Measurements from ENCODE around the gene BRMS1.
"Not testable (repeated sequence)": the region's sequence is repeated elsewhere in the genome, so short reads cannot be mapped to it uniquely, and the experiment has no call there.

The BRMS1 gene, protein sequence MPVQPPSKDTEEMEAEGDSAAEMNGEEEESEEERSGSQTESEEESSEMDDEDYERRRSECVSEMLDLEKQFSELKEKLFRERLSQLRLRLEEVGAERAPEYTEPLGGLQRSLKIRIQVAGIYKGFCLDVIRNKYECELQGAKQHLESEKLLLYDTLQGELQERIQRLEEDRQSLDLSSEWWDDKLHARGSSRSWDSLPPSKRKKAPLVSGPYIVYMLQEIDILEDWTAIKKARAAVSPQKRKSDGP

DNA sequence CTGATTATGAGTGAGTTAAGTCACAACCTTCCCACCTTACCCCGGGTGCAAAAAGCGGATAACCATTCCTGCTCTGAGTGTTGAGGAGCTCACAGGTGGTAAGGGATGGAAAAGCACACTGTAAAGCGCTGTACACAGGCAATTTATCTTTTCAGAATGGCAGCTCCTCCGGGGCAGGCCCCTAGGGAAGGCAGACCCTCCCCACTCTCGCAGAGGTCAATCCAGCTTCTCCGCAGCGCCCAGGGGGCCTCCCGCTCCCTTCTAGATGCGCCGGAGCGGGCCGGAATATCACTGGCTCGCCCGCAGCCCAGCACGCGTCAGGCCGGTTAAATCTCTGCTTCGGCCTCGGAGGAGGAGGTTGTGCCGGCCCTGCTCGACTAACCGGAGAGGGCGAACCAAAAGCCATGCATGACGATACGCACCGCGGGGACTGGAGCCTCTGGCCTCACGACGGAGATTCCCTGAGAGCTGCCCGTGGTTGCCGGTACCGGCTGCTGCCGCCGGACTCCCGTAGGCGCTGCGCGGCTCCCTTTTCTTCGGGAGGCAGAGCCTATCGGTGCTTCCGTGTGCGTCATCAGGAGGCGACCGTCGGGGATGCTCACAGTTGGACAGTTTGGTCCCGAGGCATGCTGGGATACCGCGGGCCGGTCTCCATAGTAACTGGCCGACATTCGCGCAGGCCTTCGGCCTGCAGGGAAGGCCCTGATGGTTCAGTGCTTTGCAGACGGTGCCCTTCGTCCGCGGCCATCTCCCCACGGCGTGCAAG is at the start of gene BRMS1:
BRMS1 (minus strand) TSS at position 555 of the 766 bp plus-strand sequence. CDS start 2,870 bp downstream, outside the sequence.
- peak; percentile 84 to 87 for DNase-seq (ENCODE audit: low read depth in 1 of 2, low spot score in 1 of 2)

- DNase-seq (ENCODE audit: low read depth in 1 of 2, low spot score in 1 of 2): no peak
These were observed 49.0 kb upstream of the BRMS1 start for GRCh38 chr11:66393954-66394353.

- DNase-seq (ENCODE audit: low read depth in 1 of 2, low spot score in 1 of 2): no peak
These were observed 46.4 kb upstream of the BRMS1 start for GRCh38 chr11:66391322-66391721.

DNA sequence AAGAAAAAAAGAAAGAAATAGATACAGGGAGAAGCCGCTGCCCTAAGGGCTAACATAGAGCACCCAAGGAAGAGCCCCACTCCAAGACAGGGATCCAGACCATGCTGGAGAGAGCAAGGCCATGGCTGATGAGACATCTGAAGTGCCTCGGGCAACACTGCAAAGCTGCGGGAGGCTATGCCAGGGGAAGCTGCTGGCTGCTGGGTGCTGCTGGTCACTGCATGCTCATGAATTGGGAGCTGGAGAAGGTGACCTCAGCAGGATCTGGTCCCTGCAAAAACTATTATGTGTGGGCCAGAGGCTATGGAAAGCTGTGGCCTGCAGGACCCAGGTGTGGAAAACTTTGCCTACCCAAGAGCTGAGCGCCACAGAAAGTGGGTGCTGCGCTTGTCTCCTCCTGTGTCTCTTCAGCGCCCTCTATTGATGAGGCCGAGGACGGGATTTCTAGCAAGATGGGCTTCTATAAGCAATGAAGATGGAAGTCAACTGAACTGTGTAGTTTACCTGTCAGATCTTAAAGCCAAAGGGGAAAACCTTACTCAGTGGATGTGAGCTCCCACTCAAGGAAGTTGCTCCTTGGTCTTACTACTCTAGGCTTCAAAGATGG is 44.0 kb upstream of the BRMS1 start:
- peak; percentile 33 to 41 for DNase-seq (ENCODE audit: low read depth in 1 of 2, low spot score in 1 of 2)

- peak; percentile 61 to 64 for DNase-seq (ENCODE audit: low read depth in 1 of 2, low spot score in 1 of 2)
These were observed 41.5 kb upstream of the BRMS1 start for GRCh38 chr11:66386171-66387069.

GRCh38 chr11:66384316-66384715 is 39.4 kb upstream of the BRMS1 start:
- not testable (repeated sequence) for DNase-seq (ENCODE audit: low read depth in 1 of 2, low spot score in 1 of 2)

DNA sequence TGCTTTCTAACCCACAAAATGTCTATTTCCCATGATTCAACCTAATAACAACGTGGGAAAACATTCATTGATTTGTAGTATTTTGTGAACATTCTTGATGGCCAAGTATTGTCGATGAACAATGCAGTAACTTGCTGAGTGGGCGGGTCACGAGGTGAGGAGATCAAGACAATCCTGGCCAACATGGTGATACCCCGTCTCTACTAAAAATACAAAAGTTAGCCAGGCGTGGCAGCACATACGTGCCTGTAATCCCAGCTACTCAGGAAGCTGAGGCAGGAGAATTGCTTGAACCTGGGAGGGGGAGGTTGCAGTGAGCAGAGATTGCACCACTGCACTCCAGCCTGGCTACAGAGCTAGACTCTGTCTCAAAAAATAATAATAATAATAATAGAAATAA is 35.4 kb upstream of the BRMS1 start:
- not testable (repeated sequence) for DNase-seq (ENCODE audit: low read depth in 1 of 2, low spot score in 1 of 2)

GRCh38 chr11:66373690-66374287 is 28.9 kb upstream of the BRMS1 start:
- DNase-seq (ENCODE audit: low read depth in 1 of 2, low spot score in 1 of 2): not testable (repeated sequence)

DNA sequence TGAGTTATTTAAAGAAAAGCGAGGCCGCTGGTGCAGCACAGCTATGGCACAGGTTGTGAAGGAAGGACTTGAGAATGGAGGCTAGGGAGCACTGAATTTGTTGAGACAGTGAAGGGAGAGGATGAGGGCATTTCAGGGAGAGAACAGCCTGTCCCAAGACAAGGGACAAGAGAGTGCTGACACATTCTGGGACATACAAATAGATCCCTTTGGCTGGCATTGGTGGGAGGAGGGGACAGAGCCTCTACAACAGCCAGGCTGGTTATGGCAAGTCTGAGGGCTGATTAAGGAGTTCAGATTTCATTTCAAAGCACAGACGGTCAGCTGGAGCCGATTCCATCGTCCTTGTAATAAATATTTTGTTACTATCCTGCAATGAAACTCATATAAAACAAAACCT is 28.4 kb upstream of the BRMS1 start:
- DNase-seq (ENCODE audit: low read depth in 1 of 2, low spot score in 1 of 2): no peak

DNA sequence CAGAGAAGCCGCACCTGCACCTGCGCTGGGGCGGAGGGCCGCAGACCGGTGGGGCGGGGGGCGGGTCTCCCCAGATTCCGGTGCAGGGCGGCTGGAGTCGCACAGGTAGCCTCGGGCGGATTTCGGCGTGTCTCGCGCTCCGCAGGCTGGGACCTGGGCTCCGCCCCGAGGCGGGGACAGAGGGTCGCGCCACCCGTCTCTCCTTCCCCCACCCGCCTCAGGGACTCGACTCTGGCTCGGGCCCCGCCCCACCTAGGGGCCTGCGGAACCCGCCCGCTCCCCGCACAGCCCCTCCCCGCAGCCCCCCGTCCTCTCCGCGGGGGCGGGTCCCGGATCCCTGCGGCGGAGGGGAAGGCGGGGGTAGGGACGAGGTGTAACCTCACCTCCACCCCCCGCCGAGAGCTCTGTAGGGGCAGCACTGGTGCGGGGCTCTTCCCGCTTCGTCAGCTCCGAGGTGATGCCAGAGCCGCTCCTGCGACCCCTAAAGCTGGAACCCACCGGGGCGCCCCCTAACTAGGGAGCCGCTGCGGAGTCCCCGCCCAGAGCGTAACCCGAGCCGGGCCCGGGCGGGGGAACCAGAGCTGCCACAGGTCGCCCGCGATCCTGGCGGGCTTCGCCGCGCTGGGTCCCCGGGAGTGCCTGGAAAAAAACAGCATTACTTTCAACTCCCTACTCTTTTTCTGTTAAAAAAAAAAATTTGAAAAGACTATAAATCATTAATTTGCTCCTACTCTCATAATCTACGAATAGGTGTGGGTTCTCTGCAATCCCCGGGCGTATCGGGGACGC is 26.9 kb upstream of the BRMS1 start, which contains the start of gene SLC29A2:
SLC29A2 (minus strand) TSS at position 134 of the 789 bp plus-strand sequence. CDS start 169 bp downstream, outside the sequence.
- DNase-seq (ENCODE audit: low read depth in 1 of 2, low spot score in 1 of 2): peak; percentile 46 to 69

- DNase-seq (ENCODE audit: low read depth in 1 of 2, low spot score in 1 of 2): no peak
These were observed 24.4 kb upstream of the BRMS1 start for GRCh38 chr11:66369073-66369894.

- DNase-seq (ENCODE audit: low read depth in 1 of 2, low spot score in 1 of 2): no peak
These were observed 23.6 kb upstream of the BRMS1 start for GRCh38 chr11:66368484-66368883.

DNA sequence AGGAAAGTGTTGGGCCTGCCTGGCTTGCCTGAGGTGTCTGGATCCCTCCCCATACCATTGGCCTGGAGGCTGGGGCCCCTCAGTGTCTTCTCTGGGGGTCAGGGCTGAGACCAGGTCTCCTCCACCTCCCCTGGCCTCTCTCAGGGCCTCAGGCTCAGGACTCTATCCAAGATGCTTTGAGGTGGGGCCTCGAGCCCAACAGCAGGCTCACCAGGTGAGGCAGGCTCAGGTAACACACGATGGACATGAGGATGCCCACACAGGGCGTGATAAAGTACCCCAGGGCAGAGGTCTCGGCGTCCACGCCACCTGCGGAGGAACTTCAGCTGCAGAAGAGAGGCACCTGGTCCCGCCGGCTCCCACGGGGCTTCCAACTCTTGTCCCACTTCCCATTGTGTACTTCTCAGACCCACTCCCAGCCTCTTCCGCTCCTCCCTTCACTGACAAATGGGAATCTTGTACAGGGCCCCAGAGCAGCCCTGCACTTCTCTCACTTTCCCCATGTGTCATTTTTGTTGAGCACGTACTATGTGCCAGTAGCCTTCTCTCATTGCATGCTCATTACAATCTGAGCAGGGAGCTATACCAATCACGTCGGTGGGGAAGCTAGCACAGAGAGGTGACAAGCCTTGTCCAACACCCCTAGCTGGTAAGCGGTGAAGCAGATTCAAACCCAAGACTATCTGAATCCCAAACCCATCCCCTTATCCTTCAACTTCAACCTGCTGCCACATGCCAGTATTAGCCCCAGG is 22.8 kb upstream of the BRMS1 start:
- DNase-seq (ENCODE audit: low read depth in 1 of 2, low spot score in 1 of 2): no peak

DNA sequence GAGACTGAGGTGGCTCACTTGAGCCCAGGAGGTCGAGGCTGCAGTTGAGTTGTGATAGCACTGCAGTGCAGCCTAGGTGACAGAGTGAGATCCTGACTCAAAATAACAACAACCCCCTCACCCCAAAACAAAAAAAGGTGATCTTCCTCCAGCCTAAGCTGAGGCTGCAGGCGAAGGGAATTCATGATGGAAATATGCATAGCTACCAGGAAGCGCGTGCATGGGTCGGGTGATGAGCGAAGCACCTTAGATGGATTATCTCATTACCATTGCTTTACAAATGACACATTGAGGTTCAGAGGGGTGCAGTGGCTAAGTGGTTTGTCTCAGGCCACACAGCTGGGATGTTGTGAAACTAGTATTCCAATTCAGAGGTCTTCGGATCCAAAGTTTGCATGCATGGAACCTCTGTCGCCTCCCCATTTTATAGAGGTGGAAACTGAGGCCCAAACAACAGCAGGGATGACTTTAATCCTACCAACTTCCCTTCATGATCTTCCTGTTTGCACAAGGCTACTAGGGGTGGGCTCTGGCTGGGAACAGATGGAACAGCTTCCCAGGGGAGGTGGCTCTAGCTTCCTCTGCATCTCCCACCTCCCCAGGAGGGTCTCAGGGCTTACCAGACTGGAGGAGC is 22.1 kb upstream of the BRMS1 start:
- no peak for DNase-seq (ENCODE audit: low read depth in 1 of 2, low spot score in 1 of 2)

DNA sequence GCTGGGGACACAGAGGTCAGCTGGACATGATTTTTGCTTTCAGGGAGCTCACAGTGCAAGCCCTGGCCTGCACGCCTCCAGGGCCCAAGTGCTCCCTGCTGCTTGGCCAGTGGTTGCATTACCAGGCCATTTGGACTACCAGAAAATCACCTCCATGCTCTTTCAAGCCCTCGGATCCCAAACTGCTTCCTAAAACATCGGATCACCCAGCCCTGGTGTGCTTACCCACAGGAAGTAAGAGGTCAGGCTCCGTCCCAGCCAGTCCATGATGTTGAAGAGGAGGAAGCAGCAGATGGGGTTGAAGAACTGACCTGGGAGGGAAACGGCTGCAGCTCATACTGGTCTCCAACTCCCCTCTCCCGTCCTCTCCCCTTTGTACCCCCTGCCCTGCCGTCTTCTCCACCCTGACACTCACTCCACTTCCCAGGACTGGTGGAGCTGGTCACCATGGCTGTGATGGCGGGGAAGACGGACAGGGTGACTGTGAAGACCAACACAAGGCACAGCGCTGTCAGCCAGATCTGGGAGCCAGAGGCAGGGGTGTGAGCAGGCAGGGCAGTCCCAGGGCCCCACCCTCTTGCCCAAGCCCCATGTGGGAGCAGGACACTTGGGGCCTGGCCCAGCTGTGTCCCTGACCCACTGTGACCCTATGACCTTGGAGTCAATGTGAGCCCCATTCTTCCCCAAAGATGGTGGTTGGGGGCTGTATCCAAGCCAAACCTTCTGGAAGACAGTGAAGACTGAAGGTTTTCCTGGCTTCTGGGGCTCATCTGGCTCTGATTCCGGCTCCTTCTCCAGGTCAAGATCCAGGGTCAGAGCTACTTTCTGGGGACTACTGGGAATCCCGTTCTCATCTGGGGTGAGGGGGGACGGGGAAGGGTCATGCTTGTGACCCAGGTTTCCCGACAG is 21.1 kb upstream of the BRMS1 start:
- no peak for DNase-seq (ENCODE audit: low read depth in 1 of 2, low spot score in 1 of 2)

DNA sequence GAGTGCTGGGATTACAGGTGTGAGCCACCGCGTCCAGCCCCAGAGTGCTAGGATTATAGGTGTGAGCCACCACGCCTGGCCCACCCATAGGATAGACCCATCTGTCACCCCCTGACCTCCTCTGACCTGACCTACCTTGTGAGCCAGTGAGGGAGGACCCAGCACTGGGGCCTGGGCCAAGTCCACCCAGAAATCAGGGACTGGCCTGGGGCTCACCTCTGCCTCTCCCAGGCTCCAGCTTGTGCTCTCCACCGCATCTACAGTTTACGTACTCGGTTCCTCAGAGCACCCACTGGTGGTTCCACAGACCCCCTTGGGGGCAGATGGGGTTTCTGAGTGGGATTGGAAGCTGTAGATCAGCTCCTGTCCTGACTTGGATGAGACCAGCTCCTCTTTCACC is 20.3 kb upstream of the BRMS1 start:
- DNase-seq (ENCODE audit: low read depth in 1 of 2, low spot score in 1 of 2): no peak
